ENCODE results near the gene NTM.

DNA sequence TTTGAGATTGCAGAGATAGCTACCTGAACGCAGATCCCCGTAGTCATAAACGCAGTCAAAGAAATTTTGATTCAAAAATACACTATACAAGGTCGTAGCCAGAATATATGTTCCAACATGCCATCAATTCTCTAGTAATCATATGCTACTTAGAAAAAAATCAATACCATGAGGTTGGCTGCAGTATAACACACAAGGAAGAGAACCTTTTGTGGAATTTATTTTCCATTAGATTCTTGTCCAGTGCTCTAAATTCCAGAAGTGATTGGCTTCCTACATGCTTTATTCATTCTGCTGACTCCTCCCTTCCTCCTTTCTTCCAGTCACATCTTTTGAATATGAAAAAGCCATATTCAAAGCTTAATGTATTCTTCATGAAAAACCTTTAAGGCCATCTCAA is 189.9 kb downstream of the NTM start:
- TF ChIP-seq, protein P1, sequence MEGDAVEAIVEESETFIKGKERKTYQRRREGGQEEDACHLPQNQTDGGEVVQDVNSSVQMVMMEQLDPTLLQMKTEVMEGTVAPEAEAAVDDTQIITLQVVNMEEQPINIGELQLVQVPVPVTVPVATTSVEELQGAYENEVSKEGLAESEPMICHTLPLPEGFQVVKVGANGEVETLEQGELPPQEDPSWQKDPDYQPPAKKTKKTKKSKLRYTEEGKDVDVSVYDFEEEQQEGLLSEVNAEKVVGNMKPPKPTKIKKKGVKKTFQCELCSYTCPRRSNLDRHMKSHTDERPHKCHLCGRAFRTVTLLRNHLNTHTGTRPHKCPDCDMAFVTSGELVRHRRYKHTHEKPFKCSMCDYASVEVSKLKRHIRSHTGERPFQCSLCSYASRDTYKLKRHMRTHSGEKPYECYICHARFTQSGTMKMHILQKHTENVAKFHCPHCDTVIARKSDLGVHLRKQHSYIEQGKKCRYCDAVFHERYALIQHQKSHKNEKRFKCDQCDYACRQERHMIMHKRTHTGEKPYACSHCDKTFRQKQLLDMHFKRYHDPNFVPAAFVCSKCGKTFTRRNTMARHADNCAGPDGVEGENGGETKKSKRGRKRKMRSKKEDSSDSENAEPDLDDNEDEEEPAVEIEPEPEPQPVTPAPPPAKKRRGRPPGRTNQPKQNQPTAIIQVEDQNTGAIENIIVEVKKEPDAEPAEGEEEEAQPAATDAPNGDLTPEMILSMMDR (IDR thresholded peaks at IDR 0.05), result no peak
- TF ChIP-seq POLR2AphosphoS5 (IDR thresholded peaks at IDR 0.05), result no peak

Measured in transverse colon (tissue), 4 donors.